ENCODE data around the gene ART1. TPM values are rescaled to one million over a fixed set of nuclear protein-coding genes. Genes with fewer than 3 reads are reported as not detected.

The ART1 gene
- total and polyA plus RNA-seq, 2 donors (not counting 3 experiments of a cell fraction or from before 2014, with no cell fraction given) = not detected

GRCh38 chr11:3709977-3710376, 65.0 kb downstream of the ART1 start:
- Histone ChIP-seq H3K9me1 (replicated peaks; ENCODE audit: control insufficient read depth, extremely low read depth, insufficient read depth, low read length) (no peaks in the 10 kb centered on the region), H3K4me3 (replicated peaks in 1 of 3; ENCODE audit: insufficient read depth in 1 of 3, low read depth in 1 of 3, low read length in 3 of 3) (no peak overlapping the region), H3K27ac (ENCODE audit: insufficient read depth, low read depth, low read length) (no peak overlapping the region), H2AFZ (ENCODE audit: low read depth, low read length) (no peak overlapping the region), H3K36me3 (ENCODE audit: control insufficient read depth in 2 of 2, extremely low read depth in 1 of 2, insufficient read depth in 2 of 2, low read length in 2 of 2) (peaks cover 19 to 37% of the 10 kb centered on the region in 2 experiments), H3K79me2 (ENCODE audit: control insufficient read depth, insufficient read depth, low read length) (peaks cover 6% of the 10 kb centered on the region), H3K9me3 (replicated peaks; ENCODE audit: control insufficient read depth, insufficient read depth, low read length) (no peaks in the 10 kb centered on the region), H4K20me1 (replicated peaks; ENCODE audit: control insufficient read depth, extremely low read depth, insufficient read depth, low read length) (peaks cover 2% of the 10 kb centered on the region), H3K9ac (replicated peaks; ENCODE audit: extremely low read depth, insufficient read depth, low read length) (no peak overlapping the region), H3K4me2 (ENCODE audit: insufficient read depth, low read length) (no peak overlapping the region), H3K4me1 (ENCODE audit: control insufficient read depth, extremely low read depth, insufficient read depth, low read length) (no peaks in the 10 kb centered on the region), H3K27me3 (ENCODE audit: control insufficient read depth in 2 of 2, insufficient read depth in 2 of 2, low read length in 2 of 2) (no peaks in the 10 kb centered on the region)
- dilution Hi-C loops (cut with MboI; ENCODE audit: extremely low pct_ligation_motif_present, low sequenced_read_pairs) (no loop called here), intact Hi-C loops (cut with micrococcal nuclease) (no loop called here)
- no TSS peak for BruUV-seq (replicated peaks)
- POLR2A ChIA-PET = no interaction called here
- FAIRE-seq (no peak), DNase-seq (ENCODE audit: low read depth, low spot score) (no peak)
- CTCF ChIA-PET = interaction anchor here (1.4 kb wide), 1 partner anchor 9 kb away, joined by 6 read pairs; no protein-coding TSS in a partner anchor
- TF ChIP-seq JUN (IDR thresholded peaks at IDR 0.05; ENCODE audit: borderline replicate concordance, insufficient read depth, insufficient read length, low read depth) (no peak), FOS (IDR thresholded peaks at IDR 0.05; ENCODE audit: borderline replicate concordance, insufficient read depth, low read length) (no peak), POLR2AphosphoS5 (IDR thresholded peaks at IDR 0.05; ENCODE audit: insufficient read depth, low read depth, low read length) (no peak), MAX (IDR thresholded peaks at IDR 0.05; ENCODE audit: insufficient read depth, insufficient read length) (no peak), MYC (IDR thresholded peaks at IDR 0.05; ENCODE audit: low read depth, low read length) (no peak)

- Histone ChIP-seq H3K79me2 (ENCODE audit: control insufficient read depth, insufficient read depth, low read length) (peaks cover 6% of the 10 kb centered on the region), H3K4me1 (ENCODE audit: control insufficient read depth, extremely low read depth, insufficient read depth, low read length) (no peaks in the 10 kb centered on the region), H2AFZ (ENCODE audit: low read depth, low read length) (no peak overlapping the region), H3K27me3 (ENCODE audit: control insufficient read depth in 2 of 2, insufficient read depth in 2 of 2, low read length in 2 of 2) (no peaks in the 10 kb centered on the region), H3K4me3 (replicated peaks in 1 of 3; ENCODE audit: insufficient read depth in 1 of 3, low read depth in 1 of 3, low read length in 3 of 3) (no peak overlapping the region), H3K9me3 (replicated peaks; ENCODE audit: control insufficient read depth, insufficient read depth, low read length) (no peaks in the 10 kb centered on the region), H3K27ac (ENCODE audit: insufficient read depth, low read depth, low read length) (no peak overlapping the region), H3K36me3 (ENCODE audit: control insufficient read depth in 2 of 2, extremely low read depth in 1 of 2, insufficient read depth in 2 of 2, low read length in 2 of 2) (peaks cover 16 to 39% of the 10 kb centered on the region in 2 experiments), H3K4me2 (ENCODE audit: insufficient read depth, low read length) (no peak overlapping the region), H3K9me1 (replicated peaks; ENCODE audit: control insufficient read depth, extremely low read depth, insufficient read depth, low read length) (no peaks in the 10 kb centered on the region), H3K9ac (replicated peaks; ENCODE audit: extremely low read depth, insufficient read depth, low read length) (no peak overlapping the region), H4K20me1 (replicated peaks; ENCODE audit: control insufficient read depth, extremely low read depth, insufficient read depth, low read length) (peaks cover 2% of the 10 kb centered on the region)
- ChIA-PET POLR2A (no interaction called here), CTCF (interaction anchor here (0.9 to 1.4 kb wide), 2 partner anchors 9 to 22 kb away, joined by 3 to 6 read pairs; no protein-coding TSS in a partner anchor)
- DNase-seq (ENCODE audit: low read depth, low spot score) = no peak
- dilution Hi-C loops (cut with MboI; ENCODE audit: extremely low pct_ligation_motif_present, low sequenced_read_pairs) (no loop called here), intact Hi-C loops (cut with micrococcal nuclease) (no loop called here)
- BruUV-seq (replicated peaks) = no TSS peak
- no peak for FAIRE-seq
- TF ChIP-seq GATA2 (IDR thresholded peaks at IDR 0.05; ENCODE audit: insufficient read depth, insufficient read length, low read depth, low read length) = no peak
- no peak for TF ChIP-seq CTCF (IDR thresholded peaks at IDR 0.05; ENCODE audit: extremely low read depth in 1 of 2, insufficient read depth in 1 of 2, low read depth in 1 of 2, low read length in 2 of 2)
- TF ChIP-seq EZH2 (IDR thresholded peaks at IDR 0.05; ENCODE audit: borderline replicate concordance, low read depth, low read length, severe bottlenecking) = no peak
- TF ChIP-seq POLR2A (IDR thresholded peaks at IDR 0.05; ENCODE audit: low read depth, low read length) = no peak
- TF ChIP-seq FOS (IDR thresholded peaks at IDR 0.05; ENCODE audit: borderline replicate concordance, insufficient read depth, low read length) = no peak
- no peak for TF ChIP-seq MAX (IDR thresholded peaks at IDR 0.05; ENCODE audit: insufficient read depth, insufficient read length)
- no peak for TF ChIP-seq POLR2AphosphoS5 (IDR thresholded peaks at IDR 0.05; ENCODE audit: insufficient read depth, low read depth, low read length)
- TF ChIP-seq MYC (IDR thresholded peaks at IDR 0.05; ENCODE audit: low read depth, low read length) = no peak
- no peak for TF ChIP-seq JUN (IDR thresholded peaks at IDR 0.05; ENCODE audit: borderline replicate concordance, insufficient read depth, insufficient read length, low read depth)
These were observed 65.7 kb downstream of the ART1 start for GRCh38 chr11:3710485-3711259.

Measured in endothelial cell of umbilical vein (primary cell).